Stimulated activated CD8-positive, alpha-beta memory T cell treated with anti-CD3 and anti-CD28 coated beads, Interleukin-12 subunit alpha, Interleukin-12 subunit beta, amount 100 ng/mL, for 4 hours (primary cell): ENCODE data around the gene EPHA6.

Experiments
- DNase-seq: peaks from one replicate; pipeline ENCODE4 v3.0.0-alpha.2; 2020; ENCODE audit warnings: low read depth

The EPHA6 gene

DNA sequence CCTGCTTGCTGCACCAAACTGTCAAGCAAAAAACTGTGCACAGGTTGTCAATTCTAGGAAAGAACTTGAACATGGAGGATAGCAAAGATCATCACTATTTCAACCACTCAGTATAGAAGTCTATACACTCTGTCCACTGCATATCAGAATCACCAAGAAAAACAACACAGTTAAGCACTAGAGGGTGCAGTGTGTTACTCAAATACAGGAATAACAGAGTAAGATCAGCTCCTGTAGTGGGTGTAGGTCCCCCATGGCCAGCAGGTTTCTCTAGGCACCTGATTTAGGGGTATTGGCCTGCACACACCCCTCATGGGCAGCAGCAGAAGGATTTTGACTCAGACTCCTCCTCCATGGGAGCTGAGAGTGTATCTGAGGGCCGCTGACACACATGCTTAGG is 464.1 kb downstream of the EPHA6 start:
- no peak for DNase-seq

DNA sequence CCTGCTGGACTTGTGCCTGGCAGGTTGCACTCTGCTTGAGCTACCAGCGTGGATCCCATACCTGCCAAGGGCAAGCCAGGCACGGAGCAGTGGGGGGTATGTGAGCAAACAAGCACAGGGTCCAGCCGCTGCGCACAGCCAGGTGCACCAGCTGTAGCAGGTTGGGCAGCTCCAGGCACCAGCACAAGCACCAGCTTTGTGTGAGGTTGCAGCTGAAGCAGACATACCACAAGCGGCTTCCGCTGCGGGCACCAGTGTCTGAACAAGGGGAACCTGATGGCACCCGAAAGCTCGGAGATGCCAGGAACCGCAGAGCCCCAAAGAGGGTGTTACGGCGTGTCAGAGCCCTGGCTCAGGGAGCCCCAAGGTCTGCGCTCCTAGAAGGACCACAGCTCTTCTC is 477.5 kb downstream of the EPHA6 start:
- no peak for DNase-seq

DNA sequence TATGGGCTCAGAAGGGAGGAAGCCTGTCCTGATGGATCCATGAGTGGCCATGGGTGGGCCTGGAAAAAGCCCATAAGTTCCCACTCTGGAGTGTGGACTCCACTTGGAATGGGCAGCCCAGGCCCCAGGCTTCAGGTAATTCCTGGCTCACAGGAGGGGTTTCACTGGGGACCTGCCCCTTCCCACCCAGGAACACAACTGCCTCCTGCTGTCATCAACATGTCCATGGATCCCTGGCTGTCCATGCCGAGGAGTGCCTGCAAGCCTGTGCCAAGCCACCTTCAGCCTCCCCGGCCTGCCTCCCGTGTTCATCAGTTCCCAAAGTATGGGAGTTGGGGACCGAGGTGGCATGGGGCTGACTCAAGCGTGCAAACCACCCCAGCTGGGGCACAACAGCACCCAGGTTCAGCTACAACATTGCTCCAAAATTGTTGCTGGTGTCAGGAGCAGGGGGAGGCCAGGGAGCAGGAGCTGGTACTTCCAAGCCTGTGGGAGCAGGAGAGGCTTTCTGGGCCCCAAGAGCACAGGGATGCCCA is 479.3 kb downstream of the EPHA6 start:
- DNase-seq = no peak

DNA sequence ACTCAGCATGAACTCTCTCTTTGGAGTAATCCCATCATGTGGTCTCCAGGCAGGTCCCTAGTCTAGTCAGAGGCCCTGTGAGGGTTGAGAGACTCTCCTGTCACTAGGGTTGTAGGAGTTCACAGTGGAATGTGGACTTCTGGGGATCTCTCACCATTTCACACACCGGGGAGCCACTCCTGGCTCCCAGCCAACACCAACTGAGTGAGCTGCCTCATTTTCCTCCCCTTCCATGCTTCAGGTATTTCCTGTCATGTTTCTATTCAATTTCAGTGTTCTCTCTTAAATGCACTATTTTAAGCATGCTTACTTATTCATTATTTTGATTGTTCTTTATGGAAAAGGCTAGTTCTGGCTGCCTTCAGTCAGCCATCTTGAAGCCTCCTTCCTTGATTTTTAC is 482.6 kb downstream of the EPHA6 start:
- no peak for DNase-seq

DNA sequence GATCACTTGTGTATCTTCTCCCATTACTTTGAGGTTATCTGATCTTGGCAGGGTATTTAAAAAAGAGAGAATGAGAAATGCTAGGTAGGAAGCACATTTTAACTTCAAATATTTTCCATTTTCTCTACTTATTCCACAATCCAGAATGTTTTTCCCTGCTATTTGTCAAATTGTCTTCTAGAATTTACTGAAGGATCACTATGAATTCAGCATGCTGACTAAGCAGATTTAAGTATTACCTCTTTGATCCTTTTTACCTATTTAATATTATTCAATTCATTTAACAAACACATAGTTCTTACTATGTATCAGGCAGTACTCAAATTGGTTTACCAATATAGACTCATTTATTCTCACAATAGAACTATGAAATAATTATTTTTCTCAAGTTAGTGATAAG is 486.7 kb downstream of the EPHA6 start:
- DNase-seq = no peak

DNA sequence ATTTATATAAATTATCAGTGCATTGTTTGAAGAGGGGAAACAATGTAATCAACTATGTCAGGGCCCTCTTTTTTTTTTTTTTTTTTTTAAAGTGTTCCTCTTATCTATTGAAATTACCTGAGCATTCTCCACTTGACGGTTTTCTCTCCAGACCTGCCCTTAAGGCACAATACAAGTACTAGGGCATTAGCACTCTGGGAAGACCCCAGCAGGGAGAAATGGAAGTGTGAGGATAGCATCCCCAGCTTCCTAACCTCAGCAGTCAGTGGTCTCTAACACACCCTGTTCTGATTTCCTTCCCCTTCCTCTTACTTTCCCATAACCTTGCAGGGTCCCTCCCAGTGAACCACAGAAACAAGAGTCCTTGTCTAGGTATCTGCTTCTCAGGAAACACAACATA is 491.8 kb downstream of the EPHA6 start:
- no peak for DNase-seq

DNA sequence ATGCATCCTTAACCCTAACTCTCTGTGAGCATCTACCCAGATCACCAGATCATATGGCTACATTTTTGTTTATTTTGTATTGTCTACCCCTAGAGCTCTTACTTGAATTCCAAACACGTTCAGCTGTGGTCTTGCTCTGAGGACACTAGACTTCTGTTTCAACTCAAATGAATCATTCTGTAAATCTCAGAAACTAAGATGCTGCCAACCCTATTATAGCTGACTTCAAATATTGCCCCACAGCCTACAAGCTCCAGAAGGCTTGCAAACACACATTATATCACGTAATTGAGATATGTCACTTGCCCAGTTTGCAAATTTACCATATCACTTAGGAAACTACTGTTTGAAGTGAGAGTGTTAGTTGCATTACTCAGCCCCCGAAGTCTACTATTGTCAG is 524.0 kb downstream of the EPHA6 start:
- no peak for DNase-seq

DNA sequence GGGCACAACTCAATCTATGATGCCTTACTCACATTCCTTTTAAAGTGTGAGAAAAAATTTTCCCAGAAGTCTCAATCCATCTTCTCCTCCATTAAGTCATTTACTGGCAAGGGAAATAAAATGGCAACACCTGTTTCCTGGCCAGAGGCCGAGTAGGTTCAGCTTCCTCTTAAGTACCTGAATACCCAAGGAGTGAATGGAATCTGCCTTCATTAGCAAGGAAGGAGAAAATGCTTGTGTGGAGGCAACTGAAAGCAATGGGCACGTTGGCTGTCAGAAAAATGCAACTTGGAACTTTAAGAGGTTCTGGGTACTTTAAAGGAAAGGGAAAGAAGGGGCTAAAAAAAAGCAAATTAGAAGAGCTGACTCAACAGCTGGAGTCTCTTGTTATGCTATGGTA is 526.5 kb downstream of the EPHA6 start:
- no peak for DNase-seq

DNA sequence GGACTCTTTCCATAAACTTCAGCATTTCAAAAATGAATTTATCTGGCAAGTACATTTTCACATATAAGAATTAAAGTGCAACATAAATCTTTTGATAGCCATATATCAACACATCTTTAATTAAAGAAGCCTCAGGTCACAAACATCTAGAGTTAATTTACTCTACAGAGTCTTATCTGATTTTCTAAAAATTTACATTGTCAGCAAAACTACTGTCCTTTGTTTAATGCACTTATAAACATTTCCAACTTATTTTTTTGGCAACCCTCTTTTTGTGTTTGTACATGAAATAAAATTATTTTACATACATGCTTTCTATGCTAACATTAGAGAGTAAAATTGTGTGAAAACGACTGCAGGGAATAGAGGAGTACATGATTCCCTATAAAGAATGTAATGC is 533.4 kb downstream of the EPHA6 start:
- DNase-seq = no peak

DNA sequence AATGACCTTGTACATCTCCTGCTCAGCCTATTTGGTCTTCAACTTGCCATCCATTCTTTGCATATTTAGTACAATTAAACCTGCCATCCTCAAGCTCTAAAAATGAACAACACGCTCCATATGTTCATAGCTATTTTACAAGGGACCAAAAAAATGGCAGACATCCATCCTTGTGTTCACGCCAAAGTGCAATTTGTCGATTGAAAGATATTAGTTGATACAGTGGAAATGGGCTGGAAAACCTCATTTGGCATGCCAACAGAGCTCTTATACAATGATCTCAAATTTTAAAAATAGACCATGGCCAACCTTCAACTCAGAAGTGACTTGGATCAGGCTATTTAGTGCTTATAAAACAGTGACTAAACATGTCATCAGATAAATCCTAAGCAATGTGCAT is 536.6 kb downstream of the EPHA6 start:
- no peak for DNase-seq

DNA sequence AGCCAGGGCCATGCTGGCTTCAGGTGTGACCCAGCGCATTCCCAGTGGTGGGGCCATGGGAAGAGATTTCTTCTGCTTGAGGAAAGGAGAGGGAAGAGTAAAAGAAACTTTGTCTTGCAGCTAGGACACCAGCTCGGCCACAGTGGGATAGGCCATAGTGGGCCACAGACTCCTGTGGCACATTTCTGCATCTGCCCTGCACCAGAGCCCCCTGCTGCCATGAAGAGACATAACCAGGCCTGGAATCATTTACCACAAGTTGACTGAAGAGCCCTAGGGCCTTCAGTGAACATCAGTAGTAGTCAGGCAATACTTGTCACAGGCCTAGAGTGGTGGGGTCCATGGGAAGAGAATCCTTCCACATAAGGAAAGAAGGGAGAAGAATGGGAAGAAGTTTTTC is 538.8 kb downstream of the EPHA6 start:
- no peak for DNase-seq

DNA sequence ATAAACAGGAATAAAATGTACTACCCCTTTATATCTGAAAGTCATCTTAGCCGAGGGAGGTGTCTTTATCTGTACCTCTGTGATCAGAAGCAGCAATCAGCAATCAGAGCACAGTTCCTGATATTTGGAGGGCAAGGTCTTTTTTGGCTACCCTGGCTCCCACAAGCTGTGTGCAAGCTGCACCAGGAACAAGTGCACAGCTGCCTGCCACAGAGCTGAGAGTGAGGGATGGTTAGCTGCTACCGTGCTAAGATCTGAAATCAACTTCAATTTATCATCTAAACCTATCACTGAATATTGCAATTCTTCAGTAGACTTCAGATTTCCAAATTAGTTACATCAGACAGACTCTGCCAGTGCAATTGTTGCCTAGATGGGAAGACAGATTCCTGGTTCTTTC is 545.6 kb downstream of the EPHA6 start:
- no peak for DNase-seq

DNA sequence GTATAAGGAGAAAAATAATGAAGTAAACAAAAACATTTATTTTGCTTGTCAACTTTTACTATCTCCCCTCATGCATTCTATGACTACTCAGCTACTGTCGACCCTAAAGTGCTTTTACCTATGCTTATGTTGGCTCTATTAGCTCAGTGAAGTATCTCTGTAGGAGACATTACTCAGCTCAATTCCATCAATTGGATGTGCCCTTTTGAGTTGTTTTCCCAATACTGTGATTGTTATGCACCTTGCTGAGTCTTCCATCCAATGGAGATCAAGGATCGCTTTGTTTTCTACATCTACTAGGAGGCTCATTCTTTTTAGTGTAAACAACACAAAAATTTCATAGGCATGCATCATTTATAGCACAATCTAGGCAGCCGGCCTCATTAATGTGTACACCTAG is 546.4 kb downstream of the EPHA6 start:
- no peak for DNase-seq

DNA sequence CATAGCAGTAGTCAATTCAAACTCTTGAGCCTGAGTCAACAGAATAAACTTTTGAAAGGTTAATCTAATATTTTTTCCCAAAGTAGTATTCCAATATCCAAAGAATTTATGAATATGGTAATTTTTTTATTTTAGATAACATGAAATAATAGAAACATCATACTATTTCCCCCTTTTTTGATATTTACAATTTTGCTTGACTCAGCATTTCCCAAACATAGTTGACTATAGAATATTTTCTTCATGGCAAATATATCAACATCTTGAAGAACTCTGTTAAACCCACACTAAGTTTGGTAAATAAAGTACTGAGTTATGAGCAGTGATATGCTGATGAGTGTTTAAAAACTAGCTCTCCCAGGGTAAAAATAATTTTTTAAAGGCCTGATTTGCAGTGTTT is 570.2 kb downstream of the EPHA6 start:
- no peak for DNase-seq

DNA sequence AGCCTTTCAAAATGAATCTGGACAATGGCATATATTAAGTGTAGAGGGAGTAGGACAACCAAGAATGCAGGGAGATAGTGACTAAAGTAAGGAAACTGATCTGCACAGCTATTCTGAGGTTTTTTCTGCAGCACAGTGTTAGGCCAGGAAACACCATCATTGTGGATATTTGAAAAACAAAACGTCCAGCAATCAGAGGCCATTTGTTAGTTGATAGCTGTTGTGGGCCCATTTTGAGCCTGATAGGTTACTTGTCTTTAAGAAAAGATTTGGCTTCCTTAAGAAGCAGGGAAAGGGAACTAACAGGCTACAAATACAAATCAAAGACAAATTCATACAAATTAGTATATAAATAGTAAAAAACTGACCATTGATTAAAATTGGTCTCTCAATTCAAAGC is 574.4 kb downstream of the EPHA6 start:
- no peak for DNase-seq

DNA sequence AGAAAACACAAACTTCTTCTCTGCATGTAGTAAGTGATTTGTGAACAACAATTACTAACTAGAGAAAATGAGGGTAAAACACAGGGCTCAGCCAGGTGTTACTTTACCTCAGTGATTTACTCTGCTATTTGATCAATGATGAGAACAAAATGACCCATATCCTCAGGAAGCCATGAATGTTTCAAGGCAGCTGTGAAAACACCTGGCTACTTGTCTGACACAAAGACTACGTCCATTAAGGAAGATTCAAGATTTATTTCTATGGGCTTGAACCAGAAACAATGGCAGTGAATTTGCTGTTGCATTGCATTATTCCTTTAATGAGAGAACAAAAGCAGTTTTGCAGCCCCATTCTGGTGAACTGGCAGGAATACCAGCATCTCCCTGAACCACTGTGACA is 575.5 kb downstream of the EPHA6 start:
- DNase-seq = no peak

DNA sequence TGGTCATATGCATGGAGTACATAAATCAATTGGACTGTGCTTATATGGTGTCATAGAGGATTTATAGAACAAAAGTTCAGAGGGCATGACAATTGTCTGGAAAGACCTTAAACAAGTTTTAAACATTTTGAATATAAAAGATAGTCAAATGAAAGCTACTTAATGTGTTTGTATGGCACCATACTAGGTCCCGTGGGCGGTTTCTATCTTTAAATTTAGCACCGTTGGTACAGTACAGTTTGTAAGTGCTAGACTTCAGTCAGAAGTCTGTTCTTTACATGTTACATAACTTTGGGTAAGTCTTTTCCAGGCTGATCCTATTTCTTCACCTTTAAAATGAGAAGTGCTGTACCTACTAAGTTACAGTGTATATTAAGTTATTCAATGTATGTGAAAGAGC is 576.8 kb downstream of the EPHA6 start:
- DNase-seq = no peak

DNA sequence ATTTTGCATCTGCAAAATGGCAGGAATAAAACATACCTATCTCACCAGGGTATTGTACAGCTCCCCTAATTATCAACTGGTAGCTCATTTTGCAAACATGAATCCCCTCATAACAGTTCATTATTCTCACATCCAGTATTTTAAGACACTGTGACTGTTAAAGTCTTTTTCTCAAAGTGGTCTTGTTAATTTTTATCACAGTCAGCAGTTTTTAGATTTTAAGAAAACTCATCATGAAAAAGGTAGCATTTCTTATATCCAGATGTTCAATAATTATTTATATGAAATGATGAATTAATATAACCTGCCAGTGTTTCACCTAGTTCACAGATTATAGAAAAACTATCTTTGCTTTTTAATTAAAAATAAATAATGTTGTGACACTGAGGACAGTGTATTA is 595.2 kb downstream of the EPHA6 start:
- DNase-seq = no peak

DNA sequence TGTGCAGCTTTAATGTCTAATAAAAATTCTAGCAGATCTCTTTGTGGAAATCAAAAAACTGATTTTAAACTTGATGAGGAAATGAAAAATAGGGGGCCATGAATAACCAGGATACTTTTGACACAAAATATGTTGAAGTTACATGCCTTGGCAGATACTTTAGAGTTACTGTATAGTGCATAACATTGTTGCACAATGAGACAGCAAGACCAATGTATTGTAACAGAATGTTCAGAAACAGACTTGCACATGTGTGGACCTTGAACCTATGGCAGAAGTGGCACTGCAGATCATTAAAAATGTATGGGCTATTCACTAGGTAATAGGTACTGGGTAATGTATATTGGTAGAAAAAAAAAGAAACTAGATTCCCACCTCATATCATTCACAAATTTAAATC is 607.2 kb downstream of the EPHA6 start:
- DNase-seq = no peak

DNA sequence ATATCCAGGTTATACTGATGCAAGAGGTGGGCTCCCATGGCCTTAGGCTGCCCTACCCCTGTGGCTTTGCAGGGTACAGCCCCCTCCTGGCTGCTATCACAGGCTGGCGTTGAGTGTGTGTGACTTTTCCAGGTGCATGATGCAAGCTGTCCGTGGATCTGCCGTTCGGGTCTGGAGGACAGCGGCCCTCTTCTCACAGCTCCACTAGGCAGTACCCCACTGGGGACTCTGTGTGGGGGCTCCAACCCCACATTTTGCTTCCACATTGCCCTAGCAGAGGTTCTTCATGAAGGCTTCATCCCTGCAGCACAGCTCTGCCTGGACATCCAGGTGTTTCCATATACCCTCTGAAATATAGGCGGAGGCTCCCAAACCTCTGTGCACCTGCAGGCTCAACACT is 610.6 kb downstream of the EPHA6 start:
- DNase-seq = no peak

DNA sequence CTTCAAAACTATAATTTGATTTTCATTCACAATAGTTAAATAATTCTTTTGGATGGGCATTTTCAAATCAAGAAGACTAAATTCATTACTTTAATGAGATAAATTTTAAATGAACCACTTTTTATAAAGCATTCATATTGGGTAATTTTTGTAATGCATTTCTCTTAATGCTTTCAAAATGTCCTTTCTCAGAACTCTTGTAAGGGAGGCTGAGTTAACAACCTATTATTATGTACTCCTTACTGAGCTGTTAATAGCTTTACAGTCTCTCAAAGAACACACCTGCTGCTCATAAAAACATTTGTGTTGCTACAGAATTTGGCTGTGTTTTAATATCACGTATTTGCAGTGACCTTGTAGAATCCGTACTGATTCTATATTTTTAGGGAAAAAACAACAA is 616.2 kb downstream of the EPHA6 start:
- no peak for DNase-seq

DNA sequence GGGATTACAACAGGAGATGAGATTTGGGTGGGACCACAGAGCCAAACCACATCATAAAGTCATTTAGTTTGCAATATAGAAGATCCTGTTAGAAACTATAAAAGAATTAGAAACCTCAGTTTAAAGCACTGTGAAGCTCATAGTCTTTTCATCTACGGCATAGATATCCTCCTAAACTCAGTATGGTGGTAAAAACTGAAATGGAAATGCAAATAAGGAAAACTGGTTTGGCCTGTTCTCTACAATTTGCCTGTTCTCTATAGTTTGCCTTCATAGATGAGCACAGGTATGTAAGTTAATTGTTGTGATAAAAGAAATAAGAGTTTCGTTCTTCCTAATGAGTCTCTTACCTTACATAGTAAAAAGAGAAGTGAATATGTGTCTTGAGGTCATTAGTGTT is 618.5 kb downstream of the EPHA6 start:
- DNase-seq = no peak

DNA sequence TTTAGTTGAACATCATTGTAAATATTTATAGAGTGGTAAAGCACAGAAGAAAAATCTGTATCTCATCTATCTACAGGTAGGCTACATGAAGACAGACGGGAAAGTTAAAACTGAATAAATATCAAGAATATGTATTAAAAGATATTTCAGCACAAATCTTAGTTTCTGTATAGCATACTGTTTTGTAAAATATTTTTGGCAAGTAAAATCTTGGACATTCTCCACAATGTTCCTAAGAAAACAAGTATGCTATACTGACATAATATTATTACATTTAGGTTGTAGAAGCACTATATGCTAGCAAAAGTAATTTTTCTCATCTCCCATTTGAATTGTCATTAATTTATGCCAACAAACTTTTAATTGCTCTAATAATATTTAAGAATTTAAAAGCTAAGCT is 623.7 kb downstream of the EPHA6 start:
- no peak for DNase-seq

DNA sequence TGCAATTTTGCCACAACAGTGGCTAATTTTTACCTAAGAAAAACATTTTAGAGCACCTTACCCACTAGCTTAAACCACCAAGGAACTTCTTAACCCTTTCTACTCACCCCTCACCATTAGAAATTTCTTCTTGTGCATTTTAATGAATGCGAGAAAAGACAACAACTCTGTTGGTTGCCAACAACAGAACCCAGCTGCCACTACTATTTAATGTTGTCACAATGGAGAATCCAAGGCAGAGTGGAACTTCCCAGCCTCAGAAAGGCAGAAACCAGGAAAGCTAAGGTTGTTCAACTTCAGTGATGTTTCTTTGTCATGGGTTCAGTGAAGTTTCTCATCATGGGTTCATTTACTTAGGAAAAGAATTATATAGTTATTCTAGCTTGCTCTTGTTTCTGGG is 625.0 kb downstream of the EPHA6 start:
- DNase-seq = no peak

DNA sequence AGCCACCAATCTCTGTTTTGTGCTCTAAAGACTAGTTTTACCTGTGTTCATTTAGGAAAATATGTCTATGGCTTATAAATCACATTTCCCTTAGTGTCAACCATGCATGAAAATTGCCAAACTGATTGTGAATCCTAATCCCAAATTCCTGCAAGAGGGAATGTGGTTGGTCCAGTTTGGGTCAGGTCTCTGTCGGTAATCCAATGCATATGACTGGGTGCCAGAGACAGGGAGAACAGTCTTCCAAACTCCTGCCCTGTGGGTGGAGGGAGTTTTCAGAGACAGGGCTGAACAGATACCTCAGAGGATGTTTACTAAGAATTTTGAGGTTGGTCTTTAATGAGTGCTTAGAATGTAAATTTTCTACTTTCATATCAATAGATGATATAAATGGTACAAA is 649.6 kb downstream of the EPHA6 start:
- no peak for DNase-seq
